Gastrocnemius medialis (tissue), 4 donors: ENCODE data around the gene C11orf24.

Source experiments
- POLR2A ChIP-seq, 2 donors: fragments of 450-650 bp; IDR thresholded peaks; one replicate each; pipeline ENCODE4 v1.6.1; 2017; ENCODE audit warnings: antibody characterized with exemption in 2 of 2, mild to moderate bottlenecking in 2 of 2, moderate library complexity in 2 of 2
- TF ChIP-seq, protein P1 (sequence below), 5 experiments: fragments of 450-650 bp in 3 of 5; fragments of 200-600 bp in 2 of 5; sonication (generic) in 2 of 5; IDR thresholded peaks in 4 of 5; conservative IDR thresholded peaks in 1 of 5; 1 replicate in 4 of 5; 2 replicates in 1 of 5; pipeline ENCODE4 v1.5.1; 2016 to 2019; ENCODE audit warnings: antibody characterized with exemption in 5 of 5, mild to moderate bottlenecking in 3 of 5, moderate library complexity in 3 of 5

DNA sequence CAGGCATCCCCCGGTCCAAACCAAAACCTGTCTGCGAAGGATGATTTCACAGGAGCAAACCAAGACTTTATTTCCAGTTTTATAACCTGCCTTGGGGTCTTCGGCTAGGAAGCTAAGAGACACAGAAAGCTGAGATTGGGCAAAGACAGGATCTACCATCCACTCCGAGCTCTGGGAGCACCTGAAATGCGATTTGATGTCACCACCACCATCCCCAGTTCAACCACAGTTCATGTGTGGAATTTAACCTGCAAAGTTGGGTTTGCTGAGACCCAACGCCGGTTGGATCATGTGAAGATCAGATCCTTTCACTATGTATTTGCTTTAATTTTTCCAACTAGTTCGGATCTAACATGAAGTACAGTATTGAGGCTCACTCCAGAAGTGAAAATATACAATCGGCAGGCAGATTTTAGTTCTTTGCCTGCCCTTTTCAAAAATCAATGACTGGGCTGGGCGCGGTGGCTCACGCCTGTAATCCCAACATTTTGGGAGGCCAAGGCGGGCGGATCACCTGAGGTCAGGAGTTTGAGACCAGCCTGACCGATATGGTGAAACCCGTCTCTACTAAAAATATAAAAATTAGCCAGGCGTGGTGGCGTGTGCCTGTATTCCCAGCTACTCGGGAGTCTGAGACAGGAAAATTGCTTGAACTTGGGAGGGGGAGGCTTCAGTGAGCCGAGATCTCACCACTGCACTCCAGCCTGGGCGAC, 1.4 kb upstream of the C11orf24 start:
- TF ChIP-seq, protein P1, sequence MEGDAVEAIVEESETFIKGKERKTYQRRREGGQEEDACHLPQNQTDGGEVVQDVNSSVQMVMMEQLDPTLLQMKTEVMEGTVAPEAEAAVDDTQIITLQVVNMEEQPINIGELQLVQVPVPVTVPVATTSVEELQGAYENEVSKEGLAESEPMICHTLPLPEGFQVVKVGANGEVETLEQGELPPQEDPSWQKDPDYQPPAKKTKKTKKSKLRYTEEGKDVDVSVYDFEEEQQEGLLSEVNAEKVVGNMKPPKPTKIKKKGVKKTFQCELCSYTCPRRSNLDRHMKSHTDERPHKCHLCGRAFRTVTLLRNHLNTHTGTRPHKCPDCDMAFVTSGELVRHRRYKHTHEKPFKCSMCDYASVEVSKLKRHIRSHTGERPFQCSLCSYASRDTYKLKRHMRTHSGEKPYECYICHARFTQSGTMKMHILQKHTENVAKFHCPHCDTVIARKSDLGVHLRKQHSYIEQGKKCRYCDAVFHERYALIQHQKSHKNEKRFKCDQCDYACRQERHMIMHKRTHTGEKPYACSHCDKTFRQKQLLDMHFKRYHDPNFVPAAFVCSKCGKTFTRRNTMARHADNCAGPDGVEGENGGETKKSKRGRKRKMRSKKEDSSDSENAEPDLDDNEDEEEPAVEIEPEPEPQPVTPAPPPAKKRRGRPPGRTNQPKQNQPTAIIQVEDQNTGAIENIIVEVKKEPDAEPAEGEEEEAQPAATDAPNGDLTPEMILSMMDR (IDR thresholded peaks at IDR 0.05 in 4 of 5, conservative IDR thresholded peaks at IDR 0.05 in 1 of 5), result no peak
- TF ChIP-seq POLR2A (IDR thresholded peaks at IDR 0.05), result no peak
